GM19025 (cell line): ENCODE measurements around the gene YDJC.
"Not testable (repeated sequence)": the region's sequence is repeated elsewhere in the genome, so short reads cannot be mapped to it uniquely, and the experiment has no call there.

Experiments used
- ATAC-seq: cut with Tn5 transposase; IDR thresholded peaks from one replicate; pipeline ENCODE4 v1.9.1; 2021; ENCODE audit warnings: mild to moderate bottlenecking, low read depth, moderate library complexity; ENCODE audit not compliant: unreplicated experiment

Gene YDJC

GRCh38 chr22:21613553-21614233, 16.1 kb downstream of the YDJC start:
- no peak for ATAC-seq

- no peak for ATAC-seq
These were observed 17.0 kb downstream of the YDJC start for GRCh38 chr22:21612858-21613257.

GRCh38 chr22:21611210-21611977, 18.4 kb downstream of the YDJC start:
- no peak for ATAC-seq

- not testable (repeated sequence) for ATAC-seq
These were observed 20.2 kb downstream of the YDJC start for GRCh38 chr22:21609556-21610157.

- ATAC-seq = no peak
These were observed 23.0 kb downstream of the YDJC start for GRCh38 chr22:21606775-21607174.

- no peak for ATAC-seq
These were observed 23.8 kb downstream of the YDJC start for GRCh38 chr22:21605887-21606564.

- no peak for ATAC-seq
These were observed 25.8 kb downstream of the YDJC start for GRCh38 chr22:21603973-21604372.

GRCh38 chr22:21602579-21602978, 27.2 kb downstream of the YDJC start:
- no peak for ATAC-seq

GRCh38 chr22:21599053-21599893, 30.5 kb downstream of the YDJC start:
- no peak for ATAC-seq

GRCh38 chr22:21598302-21598701, 31.5 kb downstream of the YDJC start:
- ATAC-seq = no peak

- ATAC-seq = not testable (repeated sequence)
These were observed 33.3 kb downstream of the YDJC start for GRCh38 chr22:21596356-21597135.

GRCh38 chr22:21594865-21595452, 34.9 kb downstream of the YDJC start:
- ATAC-seq = no peak

- no peak for ATAC-seq
These were observed 36.2 kb downstream of the YDJC start for GRCh38 chr22:21593406-21594232.

GRCh38 chr22:21592422-21592821, 37.4 kb downstream of the YDJC start:
- ATAC-seq = no peak

- no peak for ATAC-seq
These were observed 38.1 kb downstream of the YDJC start for GRCh38 chr22:21591695-21592094.

GRCh38 chr22:21590809-21591641, 38.8 kb downstream of the YDJC start:
- ATAC-seq = no peak

GRCh38 chr22:21589396-21589795, 40.4 kb downstream of the YDJC start:
- ATAC-seq = no peak
